LHCN-M2 (cell line): ENCODE data around the gene CD47. TPM values are rescaled to one million over a fixed set of nuclear protein-coding genes. Genes with fewer than 3 reads are reported as not detected.

Source experiments
- DNase-seq: peaks from one replicate; pipeline ENCODE4 v3.0.0-alpha.2; 2012; ENCODE audit warnings: low read depth
- total RNA-seq: library from RNA; depleted of rRNA; stranded (reverse); fragments of >200 nt; gene quantifications from 2 replicates; pipeline ENCODE4 v1.2.3, GENCODE V29; 2014

Gene CD47
- total RNA-seq, 1 experiment from 2014 or later, result 82.0 TPM

DNA sequence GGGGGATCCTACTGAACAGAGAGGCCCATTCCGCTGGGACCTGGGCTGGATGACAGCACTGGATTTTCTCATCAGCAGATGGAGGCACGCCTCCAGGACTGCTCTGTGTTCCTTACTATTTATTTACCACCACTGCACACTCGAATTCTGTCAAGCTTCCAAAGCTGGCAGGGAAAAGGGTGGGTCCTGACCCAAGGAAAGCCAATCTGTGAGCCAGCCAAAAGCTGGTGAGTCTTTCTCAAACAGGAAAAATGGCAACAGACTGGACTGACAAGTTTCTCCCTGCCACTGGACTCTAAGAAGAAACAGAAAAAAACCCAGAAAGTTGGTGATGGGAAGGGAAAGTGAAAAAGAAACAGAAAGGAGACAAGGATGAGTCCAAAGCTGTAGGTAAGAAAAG lies 37.8 kb downstream of the CD47 start:
- no peak for DNase-seq

DNA sequence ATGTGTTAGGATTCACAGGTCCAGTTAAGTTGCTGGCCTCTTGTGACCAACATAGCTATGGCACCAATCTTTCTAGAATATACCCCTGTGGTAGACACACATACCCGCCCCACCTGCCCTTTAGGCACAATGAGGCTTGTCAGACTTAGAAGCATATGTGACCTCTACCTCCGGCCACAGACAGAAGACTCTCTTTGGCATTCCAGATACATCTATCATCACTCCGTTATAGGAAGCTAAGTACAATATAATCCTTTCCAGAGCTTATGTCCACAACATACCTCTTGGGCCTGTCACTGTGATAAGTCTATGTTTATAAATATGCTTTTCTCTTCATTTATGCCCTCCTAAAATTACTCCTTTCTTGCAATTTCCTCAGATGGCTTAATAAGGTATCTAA lies 39.8 kb downstream of the CD47 start:
- DNase-seq, result peak; percentile 43

- no peak for DNase-seq
Observed at GRCh38 chr3:108047987-108048386, 42.8 kb downstream of the CD47 start.

- DNase-seq, result no peak
Observed at GRCh38 chr3:108046247-108046646, 44.6 kb downstream of the CD47 start.

DNA sequence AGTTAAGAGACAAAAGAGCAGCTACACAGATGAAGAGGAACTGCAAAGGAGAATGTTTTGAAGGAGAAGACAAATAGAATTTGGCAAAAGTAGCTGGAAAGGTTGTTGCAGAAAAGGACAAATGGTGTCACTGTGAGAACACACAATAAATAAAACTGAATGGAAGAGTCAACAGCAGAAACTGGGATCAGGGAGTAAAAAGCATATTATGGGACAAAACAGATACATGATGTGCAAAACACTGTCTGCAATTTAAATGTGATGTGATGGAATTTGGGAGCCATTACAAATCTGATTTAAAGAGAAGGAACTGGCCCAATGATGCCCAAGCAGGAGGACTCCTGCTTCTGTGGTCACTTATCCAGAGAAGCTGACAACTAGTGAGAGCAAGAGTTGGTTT lies 46.1 kb downstream of the CD47 start:
- no peak for DNase-seq

DNA sequence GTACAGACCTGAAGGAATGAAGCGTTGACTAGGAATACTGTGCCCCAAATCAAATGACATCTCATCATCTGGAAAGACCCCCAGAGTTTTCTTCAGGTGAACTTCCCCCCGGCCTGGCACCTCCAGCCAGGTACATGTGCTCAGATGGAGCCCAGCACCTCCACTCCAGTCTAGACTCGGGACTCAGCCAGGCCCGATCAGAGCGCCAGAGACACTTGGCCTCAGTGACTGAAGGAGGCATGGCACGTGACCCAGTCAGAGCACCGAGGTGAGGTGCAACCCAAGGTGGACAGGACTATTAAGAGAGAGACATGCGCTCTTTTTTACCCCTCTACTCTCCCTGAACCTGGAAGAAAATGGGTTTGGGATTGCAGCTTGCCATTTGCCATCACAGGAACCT lies 48.5 kb downstream of the CD47 start:
- no peak for DNase-seq

- DNase-seq, result no peak
Observed at GRCh38 chr3:108041253-108041652, 49.6 kb downstream of the CD47 start.

DNA sequence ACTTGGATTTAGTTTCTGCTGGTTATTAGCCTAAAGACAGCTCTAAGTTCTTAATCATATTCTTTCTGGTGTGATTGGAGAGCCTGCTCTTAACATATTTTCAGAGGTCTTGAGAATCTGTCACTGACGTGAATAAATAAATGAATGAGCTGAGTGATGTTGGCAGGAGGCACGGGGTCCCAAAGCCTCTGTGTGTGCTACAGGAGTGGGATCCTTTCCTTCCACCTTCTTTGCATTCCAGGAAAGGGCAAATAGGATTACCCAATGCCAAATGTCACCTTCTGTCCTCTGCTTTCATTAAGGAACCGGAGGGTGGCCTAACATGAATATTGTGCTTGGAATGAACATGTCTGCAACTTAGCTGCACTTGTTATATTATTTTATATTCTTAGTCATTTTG lies 53.1 kb downstream of the CD47 start:
- no peak for DNase-seq

GRCh38 chr3:108036984-108037741 lies 53.7 kb downstream of the CD47 start:
- DNase-seq, result peak; percentile 10

DNA sequence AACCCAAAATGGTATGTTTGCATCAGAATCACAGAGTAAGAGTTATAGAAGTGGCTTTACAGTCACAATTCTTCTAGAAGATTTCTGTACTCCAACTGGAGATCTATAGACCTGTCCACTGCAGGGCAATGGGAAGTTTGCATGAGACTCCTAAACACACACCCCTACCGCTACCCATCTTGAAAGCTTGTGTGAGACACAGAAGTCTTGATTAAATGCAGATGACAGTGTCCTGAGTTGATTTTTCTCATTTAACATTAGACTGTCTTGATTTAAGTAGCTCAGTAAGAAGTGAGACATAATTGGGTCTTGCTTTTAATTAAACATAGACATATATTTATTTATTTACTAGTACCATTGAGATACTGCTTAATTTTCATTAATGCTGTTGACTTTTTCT lies 54.4 kb downstream of the CD47 start:
- DNase-seq, result no peak

DNA sequence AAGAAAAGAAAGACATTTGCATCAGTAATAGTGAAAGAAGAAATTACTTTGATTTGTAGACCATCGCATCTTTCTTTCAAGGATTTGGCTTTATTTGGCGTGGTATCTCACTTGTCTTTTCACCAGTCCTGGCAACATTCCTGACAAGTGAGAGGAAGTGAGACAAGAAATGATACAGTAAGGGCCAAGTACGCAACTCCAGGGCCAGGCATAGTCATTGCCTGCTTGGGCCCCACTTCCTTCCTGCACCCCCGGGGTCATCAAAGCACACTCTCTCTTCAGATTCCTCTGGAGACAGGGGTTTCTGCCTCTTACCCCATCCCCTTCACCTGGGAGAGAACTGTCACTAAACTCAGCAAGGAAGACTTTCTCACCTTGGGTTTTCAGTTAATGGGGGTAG lies 55.1 kb downstream of the CD47 start:
- no peak for DNase-seq

DNA sequence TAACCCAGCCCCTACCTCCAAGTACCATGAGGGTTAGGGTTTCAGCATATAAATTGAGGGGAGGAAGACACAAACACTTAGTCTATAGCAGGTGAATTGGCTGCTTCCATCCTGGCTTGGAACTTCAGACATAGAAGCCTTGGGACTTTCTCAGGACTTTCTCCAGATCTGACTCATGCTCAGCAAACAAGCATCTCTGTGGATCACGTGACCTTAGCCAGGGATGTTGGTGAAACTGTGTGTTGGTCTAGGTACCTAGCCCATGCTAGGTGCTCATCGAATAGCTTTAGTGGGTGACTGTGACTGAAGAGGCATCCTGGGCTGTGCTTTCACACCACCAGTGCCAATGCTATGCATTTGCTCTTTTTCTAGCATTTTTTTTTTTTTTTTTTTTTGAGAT lies 58.9 kb downstream of the CD47 start:
- DNase-seq, result no peak

GRCh38 chr3:108030960-108031359 lies 59.9 kb downstream of the CD47 start:
- DNase-seq, result no peak

DNA sequence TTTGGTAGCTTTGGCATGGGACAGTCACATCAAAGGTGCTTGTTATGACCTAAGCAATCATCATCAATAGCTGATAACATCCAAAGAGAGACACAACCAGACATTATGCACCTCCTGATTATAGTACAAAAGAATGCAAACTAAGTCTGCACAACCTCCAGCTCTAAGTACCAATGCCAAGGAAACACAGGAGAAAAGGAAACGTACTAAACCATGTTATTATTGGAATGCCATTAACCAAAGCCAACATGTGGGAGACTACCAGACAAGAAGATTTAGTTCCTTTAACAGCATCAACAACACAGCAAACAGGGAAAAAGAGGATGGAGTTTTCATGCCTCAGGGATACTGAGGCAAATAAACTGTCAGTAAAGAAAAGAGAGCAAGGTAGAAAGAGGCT lies 61.4 kb downstream of the CD47 start:
- DNase-seq, result no peak

GRCh38 chr3:108028896-108029295 lies 61.9 kb downstream of the CD47 start:
- DNase-seq, result no peak

DNA sequence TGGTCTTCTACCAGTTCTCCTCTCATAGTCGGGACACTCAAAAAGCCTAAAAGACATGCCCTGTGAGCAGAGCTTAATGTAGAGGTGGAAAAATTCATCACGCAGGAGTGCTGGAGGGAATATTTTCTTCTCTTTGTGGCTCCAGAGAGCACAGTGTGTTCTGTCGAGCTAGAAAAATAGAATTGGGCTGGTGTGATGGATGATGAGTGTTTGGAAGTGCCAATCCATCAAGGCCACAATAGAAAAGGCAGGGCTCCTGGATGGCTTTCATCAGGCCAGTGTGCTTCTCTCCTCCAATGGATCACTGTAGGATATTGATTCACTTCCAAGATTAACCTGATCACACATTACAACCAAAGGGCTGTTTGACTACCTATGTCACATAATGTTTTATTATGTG lies 65.7 kb downstream of the CD47 start:
- no peak for DNase-seq

- DNase-seq, result no peak
Observed at GRCh38 chr3:108024146-108024850, 66.5 kb downstream of the CD47 start.

GRCh38 chr3:108022256-108023150 lies 68.3 kb downstream of the CD47 start:
- DNase-seq, result no peak

GRCh38 chr3:108021533-108021932 lies 69.3 kb downstream of the CD47 start:
- no peak for DNase-seq

- no peak for DNase-seq
Observed at GRCh38 chr3:108021131-108021530, 69.7 kb downstream of the CD47 start.

DNA sequence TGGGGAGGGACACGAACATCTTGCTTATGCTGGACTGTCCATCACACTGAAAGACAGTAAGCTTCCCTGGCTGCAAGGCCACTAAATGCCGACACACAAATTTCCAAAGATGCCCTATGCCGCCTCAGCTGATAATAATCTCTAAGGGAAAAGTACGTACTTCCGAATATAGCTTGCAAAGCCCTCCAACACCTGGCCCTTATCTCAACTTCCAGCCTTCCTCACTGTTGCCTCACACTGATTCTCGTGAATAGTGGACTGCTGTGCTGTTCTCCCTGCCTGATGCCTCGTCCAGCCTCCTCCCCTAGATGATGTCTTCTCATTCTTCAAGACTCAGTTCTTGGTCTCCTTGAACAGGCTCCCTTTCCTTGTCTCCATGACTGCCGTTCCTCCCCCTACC lies 72.3 kb downstream of the CD47 start:
- DNase-seq, result no peak

DNA sequence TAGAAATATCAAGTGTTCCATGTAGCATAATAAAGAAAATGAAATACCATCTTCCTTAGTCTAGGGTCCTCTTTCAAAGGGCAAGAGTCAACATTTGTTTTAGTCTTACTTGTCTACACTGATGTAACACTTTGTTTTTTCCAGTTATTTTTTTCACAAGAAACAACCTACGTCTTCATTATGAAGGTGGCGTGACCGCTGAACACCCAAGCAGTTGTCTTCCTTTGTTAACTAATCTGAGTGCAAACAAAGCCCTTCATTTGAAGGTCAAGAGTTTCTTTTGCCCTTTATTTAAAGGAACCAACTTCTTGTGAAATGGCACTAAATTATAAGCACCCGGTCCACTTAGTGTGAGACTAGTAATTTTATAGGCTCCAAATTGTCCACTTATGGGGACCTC lies 73.2 kb downstream of the CD47 start:
- no peak for DNase-seq
